Esophagus muscularis mucosa (tissue), 4 donors: ENCODE results near the gene ZNF846. TPM values are rescaled to one million over a fixed set of nuclear protein-coding genes. Genes with fewer than 3 reads are reported as not detected.
A peak's percentile ranks its signal among the peaks of the same experiment; 100 is the strongest.

Experiments used
- DNase-seq: peaks from one replicate; pipeline ENCODE4 v3.0.0-alpha.2; 2017; ENCODE audit errors: extremely low spot score
- H3K27ac ChIP-seq, 4 donors: fragments of 200-600 bp; sonication (generic); replicated peaks in 1 of 4; 1 replicate in 3 of 4; 2 replicates in 1 of 4; pipeline ENCODE4 v1.5.1; 2016 to 2019; ENCODE audit warnings: mild to moderate bottlenecking in 1 of 4
- H3K27me3 ChIP-seq, 4 donors: fragments of 200-600 bp; sonication (generic); one replicate each; pipeline versions ENCODE4 v1.5.1 to v1.6.0; 2016 to 2019
- H3K36me3 ChIP-seq, 4 donors: fragments of 200-600 bp; sonication (generic); one replicate each; pipeline ENCODE4 v1.5.1; 2016 to 2019
- H3K4me1 ChIP-seq, 4 donors: fragments of 200-600 bp; sonication (generic); one replicate each; pipeline ENCODE4 v1.5.1; 2016 to 2019
- H3K4me3 ChIP-seq, 4 donors: fragments of 200-600 bp; sonication (generic); 1 replicate in 2 of 4; 2 replicates in 2 of 4; pipeline ENCODE4 v1.5.1; 2016 to 2019; ENCODE audit warnings: mild to moderate bottlenecking in 4 of 4, moderate library complexity in 1 of 4
- H3K9me3 ChIP-seq, 4 donors: fragments of 200-600 bp; sonication (generic); 1 replicate in 3 of 4; 2 replicates in 1 of 4; pipeline ENCODE4 v1.5.1; 2016 to 2019
- CTCF ChIP-seq, 3 experiments: fragments of 200-600 bp in 2 of 3; fragments of 450-650 bp in 1 of 3; sonication (generic) in 2 of 3; IDR thresholded peaks; one replicate each; pipeline ENCODE4 v1.5.1; 2017 to 2019; ENCODE audit warnings: antibody characterized with exemption in 3 of 3, mild to moderate bottlenecking in 2 of 3, moderate library complexity in 1 of 3
- EP300 ChIP-seq: sonication (generic); formaldehyde crosslinking; IDR thresholded peaks from one replicate; pipeline ENCODE4 v1.6.1; 2017; ENCODE audit warnings: antibody characterized with exemption
- POLR2A ChIP-seq: fragments of 450-650 bp; IDR thresholded peaks from one replicate; pipeline ENCODE4 v1.6.1; 2017; ENCODE audit warnings: antibody characterized with exemption, moderate library complexity, mild to moderate bottlenecking, low read depth
- POLR2AphosphoS5 ChIP-seq, 2 donors: sonication (generic); formaldehyde crosslinking; IDR thresholded peaks; one replicate each; pipeline ENCODE4 v1.6.1; 2017; ENCODE audit warnings: antibody characterized with exemption in 2 of 2
- WGBS: methylation state at CpG from one replicate; pipeline ENCODE4 v1.1.5; 2018; 5-methylcytosine and 5-hydroxymethylcytosine counted together
- intact Hi-C: fragments of 100-400 bp; cut with DNase I; formaldehyde crosslinking; loops from one replicate; pipeline ENCODE4 v1.15.1; 2023
- total RNA-seq, 4 donors: library from RNA; depleted of rRNA; stranded (reverse); fragments of >200 nt; gene quantifications; one replicate each; pipeline versions ENCODE4 v1.1.0 to v1.2.1, GENCODE V29; 2016

Gene ZNF846
- total RNA-seq, 4 donors from 2014 or later = 19.7 to 43.2 (median 22.8) TPM

GRCh38 chr19:9721861-9722260, 46.7 kb downstream of the ZNF846 start:
- H3K27me3 ChIP-seq = peaks cover 0 to 21% (median 0%) of the 10 kb centered on the region in 4 donors
- H3K27ac ChIP-seq = no peak overlapping the region
- 36% methylated on average over 6 of the region's 6 CpGs for WGBS
- H3K4me3 ChIP-seq = no peak overlapping the region
- no peak for DNase-seq
- no peak for TF ChIP-seq EP300
- TF ChIP-seq POLR2A = no peak
- no peak for TF ChIP-seq CTCF (IDR thresholded peaks at IDR 0.05)
- TF ChIP-seq POLR2AphosphoS5 (IDR thresholded peaks at IDR 0.05) = no peak
- no peaks in the 10 kb centered on the region for H3K4me1 ChIP-seq
- intact Hi-C loops = no loop called here
- no peaks in the 10 kb centered on the region for H3K36me3 ChIP-seq
- H3K9me3 ChIP-seq = peaks cover 0 to 16% (median 2%) of the 10 kb centered on the region in 4 donors

GRCh38 chr19:9720541-9720940, 48.0 kb downstream of the ZNF846 start:
- Histone ChIP-seq H3K4me3 (no peak overlapping the region), H3K9me3 (peaks cover 0 to 16% (median 2%) of the 10 kb centered on the region in 4 donors), H3K27me3 (peaks cover 0 to 11% (median 0%) of the 10 kb centered on the region in 4 donors), H3K4me1 (no peaks in the 10 kb centered on the region), H3K27ac (no peak overlapping the region), H3K36me3 (no peaks in the 10 kb centered on the region)
- WGBS = 61% methylated on average over 4 of the region's 4 CpGs
- intact Hi-C loops = no loop called here
- DNase-seq = no peak
- no peak for TF ChIP-seq CTCF (IDR thresholded peaks at IDR 0.05)
- no peak for TF ChIP-seq POLR2AphosphoS5 (IDR thresholded peaks at IDR 0.05)
- no peak for TF ChIP-seq POLR2A
- TF ChIP-seq EP300 = no peak

- no peak overlapping the region for H3K4me3 ChIP-seq
- no peak for TF ChIP-seq CTCF (IDR thresholded peaks at IDR 0.05)
- TF ChIP-seq POLR2AphosphoS5 (IDR thresholded peaks at IDR 0.05) = no peak
- TF ChIP-seq EP300 = no peak
- no peak for TF ChIP-seq POLR2A
- H3K27ac ChIP-seq = no peak overlapping the region
- intact Hi-C loops = no loop called here
- no peaks in the 10 kb centered on the region for H3K36me3 ChIP-seq
- 96% methylated on average over 3 of the region's 3 CpGs for WGBS
- H3K9me3 ChIP-seq = peaks cover 0 to 20% (median 12%) of the 10 kb centered on the region in 4 donors
- no peaks in the 10 kb centered on the region for H3K27me3 ChIP-seq
- DNase-seq = no peak
- no peaks in the 10 kb centered on the region for H3K4me1 ChIP-seq
Observed at GRCh38 chr19:9711815-9712214, 56.7 kb downstream of the ZNF846 start.

- WGBS = 33% methylated on average over 1 of the region's 1 CpG
- intact Hi-C loops = no loop called here
- DNase-seq = no peak
- Histone ChIP-seq H3K36me3 (no peaks in the 10 kb centered on the region), H3K27me3 (no peaks in the 10 kb centered on the region), H3K4me3 (no peak overlapping the region), H3K4me1 (no peaks in the 10 kb centered on the region), H3K9me3 (peaks cover 0 to 20% (median 12%) of the 10 kb centered on the region in 4 donors), H3K27ac (peak overlapping the region in 1 of 4 donors; percentile 34)
- TF ChIP-seq POLR2AphosphoS5 (IDR thresholded peaks at IDR 0.05) (no peak), CTCF (IDR thresholded peaks at IDR 0.05) (no peak), EP300 (no peak), POLR2A (no peak)
Observed at GRCh38 chr19:9709305-9709704, 59.2 kb downstream of the ZNF846 start.

GRCh38 chr19:9705836-9706235, 62.7 kb downstream of the ZNF846 start:
- no peaks in the 10 kb centered on the region for H3K4me1 ChIP-seq
- no peaks in the 10 kb centered on the region for H3K27me3 ChIP-seq
- no peak overlapping the region for H3K4me3 ChIP-seq
- TF ChIP-seq EP300 (no peak), POLR2A (no peak), POLR2AphosphoS5 (IDR thresholded peaks at IDR 0.05) (no peak), CTCF (IDR thresholded peaks at IDR 0.05) (no peak)
- intact Hi-C loops = no loop called here
- H3K27ac ChIP-seq = no peak overlapping the region
- 59% methylated on average over 6 of the region's 6 CpGs for WGBS
- no peak for DNase-seq
- H3K36me3 ChIP-seq = no peaks in the 10 kb centered on the region
- peaks cover 0 to 2% (median under 1%) of the 10 kb centered on the region in 4 donors for H3K9me3 ChIP-seq
